GM12878 (cell line): ENCODE results near the gene LPAR5. TPM values are rescaled to one million over a fixed set of nuclear protein-coding genes. Genes with fewer than 3 reads are reported as not detected.

Experiments
- ATAC-seq: fragments of 200-7000 bp; cut with Tn5 transposase; 3 replicates; pipeline ENCODE4 v1.9.1; 2020; ENCODE audit warnings: mild to moderate bottlenecking, moderate library complexity
- BruUV-seq: library from RNA; stranded (reverse); fragments of 400-500 nt; replicated peaks from 2 replicates; lab custom pipeline; 2021; lab: Mats Ljungman, UMichigan
- CTCF ChIA-PET: fragments of 300-600 bp; sonication (Branson Sonifier 250); formaldehyde crosslinking; extraction: SDS; loops from one replicate; lab custom pipeline; 2021; ENCODE audit warnings: inconsistent platforms; lab: Yijun Ruan, JAX
- POLR2A ChIA-PET: fragments of 350-600 bp; formaldehyde crosslinking; extraction: SDS; loops from one replicate; lab custom pipeline; 2021; ENCODE audit warnings: inconsistent platforms; lab: Charles Lee
- RAD21 ChIA-PET: fragments of 300-600 bp; sonication (Branson Sonifier 250); formaldehyde crosslinking; loops from one replicate; lab custom pipeline; 2023; ENCODE audit warnings: antibody characterized with exemption; ENCODE audit not compliant: unreplicated experiment; lab: Charles Lee
- SMC1A ChIA-PET: fragments of 300-600 bp; sonication (Branson Sonifier 250); formaldehyde crosslinking; loops from one replicate; lab custom pipeline; 2023; ENCODE audit not compliant: unreplicated experiment, uncharacterized antibody; lab: Charles Lee
- DNase-seq: peaks from one replicate; pipeline ENCODE4 v3.0.0-alpha.2; 2011; ENCODE audit warnings: low read depth, low spot score
- FAIRE-seq: peaks from 3 replicates; lab custom pipeline; 2011; peaks lifted over from hg19 to GRCh38; lab: Jason Lieb, UNC
- H2AFZ ChIP-seq: 2 replicates; pipeline ENCODE4 v1.6.0; 2011; ENCODE audit warnings: low read depth, low read length, control low read depth; ENCODE audit not compliant: control insufficient read depth
- H3K27ac ChIP-seq: 2 replicates; pipeline ENCODE4 v1.5.1; 2011; ENCODE audit warnings: control low read depth; ENCODE audit not compliant: control insufficient read depth, insufficient read depth
- H3K27me3 ChIP-seq, 2 experiments: replicated peaks in 1 of 2; 2 replicates each; pipeline versions ENCODE4 v1.6.0 to v1.6.1; 2011; ENCODE audit warnings: low read length in 1 of 2; ENCODE audit not compliant: control insufficient read depth in 2 of 2, insufficient read depth in 2 of 2
- H3K36me3 ChIP-seq, 2 experiments: 2 replicates each; pipeline ENCODE4 v1.5.1; 2011; ENCODE audit warnings: low read length in 1 of 2; ENCODE audit not compliant: control insufficient read depth in 2 of 2, insufficient read depth in 2 of 2
- H3K4me1 ChIP-seq: 2 replicates; pipeline ENCODE4 v1.6.1; 2011; ENCODE audit warnings: mild to moderate bottlenecking, low read length, moderate library complexity, mixed read lengths; ENCODE audit not compliant: control insufficient read depth, insufficient read depth
- H3K4me2 ChIP-seq: 2 replicates; pipeline ENCODE4 v1.6.0; 2011; ENCODE audit warnings: control low read depth; ENCODE audit not compliant: control insufficient read depth, insufficient read depth
- H3K4me3 ChIP-seq: fragments of 200-600 bp; sonication (generic); 2 replicates; pipeline ENCODE4 v1.5.1; 2016
- H3K79me2 ChIP-seq: 2 replicates; pipeline ENCODE4 v1.6.0; 2011; ENCODE audit warnings: low read length; ENCODE audit not compliant: control insufficient read depth, insufficient read depth
- H3K9ac ChIP-seq: 2 replicates; pipeline ENCODE4 v1.8.0; 2011; ENCODE audit warnings: low read length, control low read depth, mixed read lengths; ENCODE audit not compliant: control insufficient read depth, insufficient read depth
- H3K9me3 ChIP-seq: replicated peaks from 3 replicates; pipeline ENCODE4 v1.5.1; 2011; ENCODE audit warnings: mild to moderate bottlenecking, low read length; ENCODE audit not compliant: control insufficient read depth, insufficient read depth
- H4K20me1 ChIP-seq: 2 replicates; pipeline ENCODE4 v1.6.0; 2011; ENCODE audit not compliant: control insufficient read depth, insufficient read depth
- BMI1 ChIP-seq: fragments of 450-650 bp; IDR thresholded peaks from 2 replicates; pipeline ENCODE4 v1.6.1; 2016; ENCODE audit warnings: mild to moderate bottlenecking, moderate library complexity, borderline replicate concordance
- CHD4 ChIP-seq: fragments of 200-600 bp; sonication (generic); IDR thresholded peaks from 2 replicates; pipeline ENCODE4 v1.6.1; 2016; ENCODE audit warnings: mild to moderate bottlenecking
- DPF2 ChIP-seq: fragments of 450-650 bp; IDR thresholded peaks from 2 replicates; pipeline ENCODE4 v1.6.1; 2017; ENCODE audit warnings: mild to moderate bottlenecking
- E4F1 ChIP-seq: fragments of 450-650 bp; IDR thresholded peaks from 2 replicates; pipeline ENCODE4 v1.6.1; 2018; ENCODE audit warnings: borderline replicate concordance, mild to moderate bottlenecking; ENCODE audit not compliant: partially characterized antibody
- EZH2 ChIP-seq: IDR thresholded peaks from 2 replicates; pipeline ENCODE4 v1.6.1; 2012; ENCODE audit warnings: low read depth, mild to moderate bottlenecking, control low read depth, inconsistent platforms, low read length, borderline replicate concordance; ENCODE audit not compliant: control insufficient read depth
- HSF1 ChIP-seq: fragments of 150-350 bp; IDR thresholded peaks from 2 replicates; pipeline ENCODE4 v1.6.1; 2014; ENCODE audit warnings: mild to moderate bottlenecking, low read depth, low read length
- NR2F1 ChIP-seq: fragments of 450-650 bp; conservative IDR thresholded peaks from 2 replicates; pipeline ENCODE4 v1.6.1; 2017; ENCODE audit warnings: mild to moderate bottlenecking
- PAX5 ChIP-seq: IDR thresholded peaks from 2 replicates; pipeline ENCODE4 v1.6.1; 2011; ENCODE audit warnings: low read depth, low read length, borderline replicate concordance
- PBX3 ChIP-seq: IDR thresholded peaks from 2 replicates; pipeline ENCODE4 v1.6.1; 2011; ENCODE audit warnings: mild to moderate bottlenecking, low read depth, low read length, moderate library complexity; ENCODE audit not compliant: insufficient replicate concordance
- POLR2AphosphoS2 ChIP-seq: IDR thresholded peaks from 2 replicates; pipeline ENCODE4 v1.6.1; 2011; ENCODE audit warnings: low read depth, mild to moderate bottlenecking, low read length, improper control_type of control experiment, moderate library complexity
- SUZ12 ChIP-seq: fragments of 200-600 bp; sonication (generic); IDR thresholded peaks from one replicate; pipeline ENCODE4 v1.6.1; 2018; ENCODE audit warnings: antibody characterized with exemption, mild to moderate bottlenecking; ENCODE audit not compliant: unreplicated experiment
- TARDBP ChIP-seq: IDR thresholded peaks from 2 replicates; pipeline ENCODE4 v1.6.1; 2016; ENCODE audit warnings: borderline replicate concordance
- ZBTB11 ChIP-seq: fragments of 450-650 bp; formaldehyde crosslinking; IDR thresholded peaks from 2 replicates; pipeline ENCODE4 v1.5.0; 2022; ENCODE audit warnings: mild to moderate bottlenecking, missing genetic modification characterization
- ZSCAN29 ChIP-seq: fragments of 450-650 bp; IDR thresholded peaks from 2 replicates; pipeline ENCODE4 v1.6.1; 2017; ENCODE audit warnings: mild to moderate bottlenecking, moderate library complexity
- WGBS: methylation state at CpG from one replicate; pipeline ENCODE4 v1.1.6; 2016; ENCODE audit warnings: low lambda C conversion rate; ENCODE audit not compliant: insufficient replicate concordance, insufficient coverage; ENCODE audit errors: missing lambda C conversion rate; 5-methylcytosine and 5-hydroxymethylcytosine counted together
- in situ Hi-C: fragments of 300-500 bp; cut with MboI; formaldehyde crosslinking; loops from 9 replicates; pipeline ENCODE4 v1.14.3; 2018; ENCODE audit warnings: mixed read lengths
- intact Hi-C: fragments of 100-400 bp; cut with micrococcal nuclease; formaldehyde crosslinking; loops from one replicate; pipeline ENCODE4 v1.14.2; 2022; ENCODE audit not compliant: unreplicated experiment
- polyA plus RNA-seq, 11 experiments: library from polyadenylated mRNA; depleted of rRNA in 4 of 11; unstranded in 6 of 11; stranded (reverse) in 5 of 11; fragments of >200 nt; fragmentation: Nextera tagmentation in 4 of 11; fragmentation: Illumina TruSeq in 1 of 11; extraction: Ambion mirVana in 4 of 11; extraction: Trizol in 1 of 11; gene quantifications; 1 replicate in 1 of 11; 2 replicates in 10 of 11; pipeline versions ENCODE4 v1.2.1 to v1.2.3, GENCODE V29; 2011 to 2016; ENCODE audit warnings: inconsistent platforms in 2 of 11, missing spikeins in 2 of 11, low read depth in 1 of 11
- total RNA-seq, 4 experiments: library from RNA; depleted of rRNA in 3 of 4; stranded (reverse); fragments of >200 nt in 3 of 4; fragmentation: Illumina TruSeq in 1 of 4; extraction: Trizol in 1 of 4; gene quantifications; 2 replicates each; pipeline versions ENCODE4 v1.2.1 to v1.2.3, GENCODE V29; 2013 to 2021

LPAR5 gene
- total and polyA plus RNA-seq, 10 of the 15 experiments (the other 5 are each of a cell fraction or from before 2014, with no cell fraction given), result 1.3 to 7.9 (median 5.3) TPM

GRCh38 chr12:6653342-6653741 is 17.6 kb upstream of the LPAR5 start:
- POLR2A ChIA-PET, result interaction anchor here (0.7 to 1.0 kb wide), 2 partner anchors 50 to 53 kb away, joined by 3 read pairs; no protein-coding TSS in a partner anchor
- intact Hi-C loops, result no loop called here
- Histone ChIP-seq H3K36me3 (peaks cover 0 to 10% of the 10 kb centered on the region in 2 experiments), H3K27ac (no peak overlapping the region), H3K27me3 (no peaks in the 10 kb centered on the region), H2AFZ (no peak overlapping the region)
- BruUV-seq, result no TSS peak
- 93% methylated on average over 1 of the region's 1 CpG for WGBS
- no peak for ATAC-seq
- CTCF ChIA-PET, result no interaction called here
- TF ChIP-seq SUZ12 (no peak), ZBTB11 (CRISPR knock-in tag) (no peak), PAX5 (no peak), EZH2 (no peak), E4F1 (no peak), DPF2 (no peak), CHD4 (no peak), NR2F1 (no peak), HSF1 (no peak), ZSCAN29 (no peak), BMI1 (no peak), PBX3 (no peak), TARDBP (no peak), POLR2AphosphoS2 (no peak)
- TF ChIP-seq, all 136 proteins: peak for 0
- Histone ChIP-seq H3K4me2 (no peak overlapping the region), H4K20me1 (no peaks in the 10 kb centered on the region), H3K79me2 (no peaks in the 10 kb centered on the region), H3K9ac (no peak overlapping the region), H3K4me1 (no peaks in the 10 kb centered on the region), H3K4me3 (no peak overlapping the region), H3K9me3 (no peaks in the 10 kb centered on the region)
- RAD21 ChIA-PET, result no interaction called here
- no peak for DNase-seq
- in situ Hi-C loops, result no loop called here
- FAIRE-seq, result no peak
- SMC1A ChIA-PET, result interaction anchor here (1.2 kb wide), 1 partner anchor 50 kb away, joined by 4 read pairs; no protein-coding TSS in a partner anchor
